Fibroblast of the conjunctiva (primary cell): ENCODE results near the gene PDXDC1.
"Not testable (repeated sequence)": the region's sequence is repeated elsewhere in the genome, so short reads cannot be mapped to it uniquely, and the experiment has no call there.

ENCODE experiments used
- DNase-seq: peaks from one replicate; pipeline ENCODE4 v3.0.0-alpha.2; 2010; ENCODE audit warnings: low read depth

The PDXDC1 gene

DNA sequence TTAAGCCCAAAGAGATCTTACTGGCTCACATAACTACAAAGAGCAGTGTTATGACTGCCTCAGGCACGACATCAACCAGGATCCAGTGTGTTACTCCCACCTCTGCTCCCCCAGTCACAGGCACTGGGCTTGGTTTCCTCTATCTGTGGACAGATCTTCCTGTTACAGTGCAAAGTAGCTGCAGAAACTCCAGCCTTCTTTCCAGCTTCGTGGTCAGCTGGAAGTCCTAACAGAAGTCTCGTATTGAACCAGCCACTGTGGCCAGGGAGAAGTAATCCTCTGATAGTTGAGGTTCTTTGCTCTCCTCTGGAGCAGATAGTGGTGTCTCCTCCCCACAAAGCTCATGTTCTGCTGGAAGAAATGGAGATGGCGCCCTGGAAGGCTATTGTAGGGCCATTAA is 41.5 kb downstream of the PDXDC1 start:
- not testable (repeated sequence) for DNase-seq

DNA sequence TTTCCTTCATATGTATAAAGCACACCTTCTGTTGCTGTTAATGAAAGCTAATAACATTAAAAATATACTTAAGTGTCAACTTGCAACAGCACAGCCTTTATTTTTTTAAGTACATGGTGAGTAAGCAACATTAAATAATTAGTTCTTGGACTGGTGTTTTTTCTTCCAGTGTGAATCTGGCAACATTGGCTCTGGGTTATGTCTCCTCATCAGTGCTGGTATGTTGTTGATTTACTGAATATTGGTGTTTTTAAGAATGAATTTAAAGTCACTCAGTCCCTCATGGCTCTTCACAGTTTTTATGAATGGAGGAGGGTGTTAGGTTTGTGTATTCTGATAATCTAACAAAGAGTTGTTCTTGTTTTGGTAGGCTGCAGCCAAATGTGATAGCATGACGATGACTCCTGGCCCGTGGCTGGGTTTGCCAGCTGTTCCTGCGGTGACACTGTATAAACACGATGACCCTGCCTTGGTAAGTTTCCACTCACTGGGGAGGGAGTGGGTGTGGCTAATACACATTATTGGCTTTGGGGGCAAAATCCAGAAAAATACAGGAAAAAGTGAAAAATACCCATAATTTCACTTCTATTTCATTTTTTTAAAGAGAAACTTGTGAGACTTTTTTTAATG is 42.2 kb downstream of the PDXDC1 start:
- not testable (repeated sequence) for DNase-seq

DNA sequence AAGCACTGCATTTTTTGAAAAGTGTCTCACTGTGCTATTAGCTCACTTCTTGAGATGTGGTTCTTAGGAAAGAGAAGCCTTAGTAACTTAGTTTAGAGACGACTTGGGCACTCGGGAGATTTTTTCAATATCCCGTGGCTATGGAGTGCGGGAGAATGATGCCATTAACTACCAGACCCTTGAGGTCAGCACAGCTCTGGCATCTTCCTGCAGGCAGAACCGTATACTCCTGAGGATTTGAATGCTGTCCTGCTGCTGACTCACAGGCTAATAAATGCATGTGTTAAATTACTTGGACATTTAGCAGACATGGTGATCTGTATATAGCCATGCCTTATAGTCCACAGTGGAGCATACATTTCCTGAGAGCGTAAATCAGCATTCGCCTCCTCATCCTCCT is 46.6 kb downstream of the PDXDC1 start:
- DNase-seq: not testable (repeated sequence)

DNA sequence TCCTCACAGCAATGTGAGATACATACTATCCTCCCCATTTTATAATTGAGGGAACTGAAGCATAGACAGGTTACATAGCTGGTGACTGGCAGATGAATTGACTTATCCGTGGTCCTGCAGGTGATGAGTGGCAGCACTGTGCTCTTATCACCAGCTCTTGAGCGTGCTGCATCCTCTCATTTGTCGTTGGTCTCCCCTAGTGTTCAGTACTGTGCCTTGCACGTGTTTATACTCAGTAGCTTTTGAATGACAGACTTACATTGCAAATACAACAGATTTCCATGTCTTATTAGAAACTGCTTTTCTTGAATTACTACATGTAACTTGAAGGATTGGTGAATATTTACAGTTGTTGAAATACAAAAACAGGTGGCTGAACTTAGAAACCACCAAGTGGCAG is 47.4 kb downstream of the PDXDC1 start:
- DNase-seq: not testable (repeated sequence)

DNA sequence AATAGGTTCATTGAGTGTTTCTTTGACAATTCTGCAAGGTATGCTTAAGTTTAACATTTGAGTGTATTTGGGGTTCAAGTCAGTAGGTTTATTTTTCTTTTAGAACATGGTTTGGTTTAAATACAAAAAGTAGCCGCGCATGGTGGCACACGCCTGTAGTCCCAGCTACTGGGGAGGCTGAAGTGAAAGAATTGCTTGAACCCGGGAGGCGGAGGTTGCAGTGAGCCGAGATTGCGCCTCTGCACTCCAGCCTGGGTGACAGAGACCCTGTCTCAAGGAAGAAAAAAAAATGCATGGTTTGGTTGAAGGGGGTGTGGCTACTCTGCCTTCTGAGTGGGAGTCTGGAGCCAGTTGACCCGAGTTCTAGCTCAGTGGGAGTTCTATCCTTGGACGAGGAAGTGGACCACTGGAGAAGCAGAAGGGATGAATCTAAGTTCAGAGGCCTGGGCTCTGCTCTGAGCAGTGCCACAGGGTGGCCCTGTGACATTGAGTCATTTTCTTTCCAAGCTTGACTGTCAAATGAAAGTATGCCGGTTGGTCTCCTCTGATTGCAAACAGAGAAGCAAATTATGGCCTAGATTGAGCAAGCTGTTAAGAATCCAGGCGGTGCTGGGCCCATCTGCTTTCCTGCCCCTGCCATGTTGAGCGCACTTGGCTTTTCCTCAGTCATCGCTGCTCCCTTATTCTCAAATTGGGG is 48.7 kb downstream of the PDXDC1 start:
- not testable (repeated sequence) for DNase-seq

DNA sequence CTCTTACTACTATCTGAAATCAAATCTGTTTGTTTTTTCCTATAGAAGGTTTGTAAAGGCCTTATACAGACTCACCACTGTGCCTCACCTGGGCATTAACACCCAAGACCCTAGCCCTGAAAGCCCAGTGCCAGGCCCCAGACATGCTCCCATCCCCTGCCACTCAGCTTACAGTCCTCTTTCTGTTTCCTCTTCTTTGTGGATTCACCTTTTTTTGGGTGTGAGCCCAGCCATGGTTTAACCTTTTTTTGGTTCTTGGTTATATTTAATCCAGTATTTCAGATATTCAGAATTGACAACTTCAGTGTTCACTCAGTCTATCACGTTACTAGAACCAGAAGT is 50.0 kb downstream of the PDXDC1 start:
- not testable (repeated sequence) for DNase-seq

DNA sequence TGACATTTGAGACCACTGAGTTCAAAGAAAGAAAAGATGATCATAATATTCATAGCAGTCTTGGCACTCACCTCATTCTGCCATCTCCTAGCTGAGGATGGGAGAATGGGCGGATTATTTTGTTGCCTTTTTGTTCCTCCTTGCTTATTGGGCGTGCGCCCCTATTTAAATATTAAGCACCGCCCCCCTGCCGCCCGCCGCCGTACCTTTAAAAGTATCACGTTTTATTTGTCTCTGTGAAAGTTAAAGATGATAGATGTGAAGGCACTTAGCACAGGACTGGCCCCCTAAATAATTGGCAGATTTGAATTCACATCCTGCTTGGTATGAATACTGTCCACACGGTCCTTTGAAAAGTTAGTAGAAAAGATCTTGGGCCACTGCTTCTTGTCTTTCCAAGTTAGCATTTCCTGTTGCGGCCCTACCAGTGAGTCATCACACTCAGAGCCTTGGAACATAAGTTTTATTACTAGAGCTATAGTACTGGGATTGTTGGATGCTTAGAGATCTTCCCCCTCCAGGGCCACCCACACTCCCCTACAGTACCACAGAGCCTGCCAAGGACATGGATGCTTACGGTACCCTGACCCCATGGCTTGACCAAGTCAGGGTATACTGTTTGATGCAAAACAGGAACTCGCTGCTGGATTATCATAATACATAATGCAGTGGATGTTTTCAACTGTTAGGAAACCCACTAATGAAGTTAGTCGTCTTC is 50.6 kb downstream of the PDXDC1 start:
- peak; percentile 20 for DNase-seq

DNA sequence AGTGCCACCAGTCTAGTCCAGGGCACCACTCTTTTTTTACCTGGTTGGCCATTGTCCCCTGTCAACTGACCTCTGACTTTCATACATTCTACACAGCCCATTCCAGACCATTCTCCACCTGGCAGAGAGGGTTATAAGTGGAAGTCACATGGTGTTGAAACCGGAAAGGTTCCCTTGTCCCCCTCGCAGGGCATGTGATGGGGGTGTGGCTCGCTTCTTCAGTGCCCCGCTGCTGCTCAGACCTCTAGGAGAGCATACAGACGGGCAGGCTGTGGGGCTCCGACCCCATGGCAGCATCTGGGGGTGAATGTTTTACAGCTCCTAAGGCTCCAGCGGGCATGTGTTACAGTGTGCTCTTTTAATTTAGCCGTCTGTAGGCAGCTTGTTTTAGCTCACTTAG is 52.2 kb downstream of the PDXDC1 start:
- not testable (repeated sequence) for DNase-seq

DNA sequence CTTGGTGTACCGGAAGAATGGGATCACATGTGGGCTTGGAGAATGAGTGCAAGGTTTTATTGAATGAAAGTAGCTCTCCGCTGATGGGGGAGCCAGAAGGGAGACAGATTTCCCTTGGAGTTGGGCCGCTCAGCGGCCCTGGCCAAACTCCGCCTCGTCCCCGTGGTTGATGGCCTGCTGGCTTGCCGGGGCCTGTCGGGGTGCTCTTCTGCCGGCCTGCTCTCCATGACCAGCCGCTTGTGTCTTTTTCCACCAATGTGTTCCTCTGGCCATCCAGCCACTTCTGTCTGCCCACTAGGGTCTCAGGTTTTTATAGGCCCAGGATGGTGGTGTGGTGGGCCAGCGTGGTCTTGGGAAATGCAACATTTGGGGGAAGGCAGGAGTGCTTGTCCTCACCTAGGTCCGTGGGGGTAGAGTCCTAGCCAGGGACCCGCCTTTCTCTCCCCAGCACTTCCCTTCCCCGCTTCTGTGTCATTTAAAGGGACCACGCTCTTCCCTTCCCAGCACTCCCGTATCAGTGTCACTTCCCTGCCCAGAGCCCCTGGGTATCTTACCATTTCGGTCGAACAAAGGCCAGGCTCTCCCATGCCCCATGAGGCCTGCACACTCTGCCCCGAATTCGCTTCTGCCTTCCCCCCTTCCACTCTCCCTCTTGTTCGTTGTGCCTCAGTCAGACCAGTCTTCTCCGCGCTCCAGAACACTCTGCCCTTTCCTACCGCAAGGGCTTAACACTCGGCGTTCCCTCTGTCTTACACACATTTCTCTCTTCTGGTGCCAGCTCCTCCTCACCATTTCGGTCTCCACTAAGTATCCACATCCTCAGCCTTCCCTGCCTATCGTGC is 52.9 kb downstream of the PDXDC1 start:
- DNase-seq: not testable (repeated sequence)

DNA sequence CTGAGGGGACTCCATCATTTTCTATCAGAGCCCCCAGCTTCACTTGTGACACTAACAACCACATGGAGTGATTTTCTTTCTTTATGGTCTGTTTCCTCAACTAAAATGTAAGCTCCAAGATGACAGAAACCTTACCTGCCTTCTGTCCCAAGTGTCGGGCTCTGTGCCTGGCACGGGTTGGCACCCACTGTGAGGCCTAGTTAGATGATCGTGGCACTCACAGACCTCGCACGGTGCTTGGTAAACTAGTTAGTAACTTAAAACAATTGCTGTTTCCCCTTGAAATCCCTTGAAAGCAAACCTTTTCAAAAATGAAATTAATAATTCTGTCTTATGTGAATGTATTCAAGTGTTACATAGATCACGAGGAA is 53.5 kb downstream of the PDXDC1 start:
- DNase-seq: not testable (repeated sequence)

DNA sequence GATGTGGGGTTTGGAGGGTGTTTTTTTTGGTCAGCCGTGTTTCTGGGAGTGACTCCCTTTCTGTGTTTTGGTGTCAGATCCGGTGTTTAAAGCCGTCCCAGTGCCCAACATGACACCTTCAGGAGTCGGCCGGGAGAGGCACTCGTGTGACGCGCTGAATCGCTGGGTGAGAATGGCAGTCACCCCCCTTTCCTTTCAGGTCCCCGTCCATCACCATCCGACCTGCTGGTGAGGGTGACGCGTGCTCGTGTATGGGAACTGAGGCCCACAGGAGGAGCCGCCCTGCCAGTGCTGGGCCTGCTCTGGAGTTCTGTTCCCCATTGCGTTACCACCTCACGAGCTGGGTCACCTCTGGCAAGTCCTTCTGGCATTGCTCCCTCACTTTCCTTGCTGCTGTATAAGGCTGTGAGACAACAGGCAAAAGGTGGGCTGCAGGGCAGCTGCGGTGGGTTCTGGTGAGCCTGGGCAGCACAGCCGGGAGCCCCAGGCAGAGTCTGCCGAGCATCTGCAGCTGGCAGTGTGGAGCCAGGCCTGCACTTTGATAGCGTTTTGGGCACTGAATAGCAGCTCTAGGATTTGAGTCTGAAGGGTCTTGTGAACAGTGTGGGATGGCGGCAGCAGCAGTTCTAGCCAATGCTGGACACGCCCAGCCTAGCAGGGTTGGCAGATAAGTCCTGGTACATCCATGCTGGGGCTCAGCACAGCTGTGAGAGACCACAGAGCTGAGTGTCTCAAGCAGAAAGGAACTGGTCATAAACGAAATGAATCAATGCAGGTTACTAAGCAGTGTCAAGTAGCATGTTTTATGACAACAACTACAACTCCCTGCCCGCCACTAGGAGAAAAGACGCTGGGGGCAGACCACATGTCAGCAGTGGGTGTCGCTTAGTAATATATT is 54.2 kb downstream of the PDXDC1 start:
- not testable (repeated sequence) for DNase-seq

DNA sequence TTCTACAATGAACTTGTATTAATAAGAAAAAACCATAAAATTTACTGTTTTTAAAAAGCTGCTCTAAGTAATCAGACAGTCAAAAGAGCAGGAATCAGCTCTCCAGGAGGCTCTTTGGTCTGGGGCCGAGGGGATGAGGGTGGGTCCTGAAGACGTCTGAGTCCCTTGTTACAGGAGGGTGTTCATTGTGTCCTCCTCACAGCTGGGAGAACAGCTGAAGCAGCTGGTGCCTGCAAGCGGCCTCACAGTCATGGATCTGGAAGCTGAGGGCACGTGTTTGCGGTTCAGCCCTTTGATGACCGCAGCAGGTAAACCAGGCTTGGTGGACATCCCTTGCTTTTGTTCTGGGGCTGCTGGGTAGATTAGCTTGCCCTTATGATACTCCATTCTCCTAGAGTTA is 54.9 kb downstream of the PDXDC1 start:
- not testable (repeated sequence) for DNase-seq

DNA sequence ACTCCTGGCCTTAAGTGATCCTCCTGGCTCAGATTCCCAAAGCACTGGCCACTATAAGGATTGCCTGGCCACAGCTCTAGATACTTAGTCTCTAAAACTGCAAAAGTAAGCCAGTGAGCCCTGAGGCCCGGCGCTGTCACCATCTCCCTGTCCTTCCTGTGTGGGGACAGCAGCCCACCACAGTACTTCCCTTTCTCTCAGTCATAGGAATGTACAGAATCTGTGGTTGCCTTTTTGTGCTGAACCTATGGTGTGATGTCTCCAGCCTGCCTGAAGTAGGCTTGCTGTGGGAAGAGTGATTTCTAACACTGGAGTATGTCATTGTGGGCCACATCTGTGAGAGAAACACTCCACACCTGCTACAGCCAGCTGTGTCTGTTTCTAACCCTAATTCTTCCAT is 56.4 kb downstream of the PDXDC1 start:
- DNase-seq: no peak

DNA sequence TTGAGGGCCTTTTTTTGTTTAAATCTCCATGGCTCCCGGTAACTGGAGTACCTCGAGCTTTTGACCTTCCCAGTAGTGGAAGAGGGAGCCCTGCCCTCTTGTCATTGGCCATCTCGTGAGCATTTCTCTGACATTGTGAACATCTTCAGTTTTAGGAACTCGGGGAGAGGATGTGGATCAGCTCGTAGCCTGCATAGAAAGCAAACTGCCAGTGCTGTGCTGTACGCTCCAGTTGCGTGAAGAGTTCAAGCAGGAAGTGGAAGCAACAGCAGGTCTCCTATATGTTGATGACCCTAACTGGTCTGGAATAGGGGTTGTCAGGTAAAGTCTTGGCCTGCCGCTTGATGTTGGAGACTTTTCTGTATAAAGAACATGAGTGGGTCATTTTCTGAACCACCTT is 56.8 kb downstream of the PDXDC1 start:
- no peak for DNase-seq

DNA sequence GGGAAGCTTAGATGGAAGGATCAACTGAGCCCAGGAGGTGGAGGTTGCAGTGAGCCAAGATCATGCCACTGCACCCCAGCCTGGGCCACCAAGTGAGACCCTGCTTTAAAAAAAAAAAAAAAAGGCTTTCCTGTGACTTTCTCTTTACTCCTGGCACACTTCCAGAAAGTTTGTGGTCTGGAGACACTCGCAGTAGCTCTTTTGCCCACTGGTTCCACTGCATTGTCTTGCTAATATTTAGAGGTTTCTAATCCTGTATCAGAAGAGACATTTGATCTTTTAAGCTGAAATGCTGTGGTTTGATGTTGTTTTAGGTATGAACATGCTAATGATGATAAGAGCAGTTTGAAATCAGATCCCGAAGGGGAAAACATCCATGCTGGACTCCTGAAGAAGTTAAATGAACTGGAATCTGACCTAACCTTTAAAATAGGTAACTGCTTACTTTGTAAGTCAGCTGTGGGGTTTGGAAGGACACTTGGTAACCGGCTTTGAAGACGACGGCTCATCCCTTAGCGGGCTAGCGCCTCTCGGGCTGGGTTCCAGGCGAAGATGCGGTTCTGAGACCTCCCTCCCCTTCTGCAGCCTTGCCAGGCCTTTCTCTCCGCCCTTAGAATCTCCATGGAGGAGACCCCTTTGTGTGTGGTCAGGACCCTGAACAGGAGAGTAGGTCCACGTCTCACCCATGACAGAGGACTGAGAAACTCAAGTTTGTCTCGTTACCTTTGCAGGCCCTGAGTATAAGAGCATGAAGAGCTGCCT is 57.9 kb downstream of the PDXDC1 start:
- DNase-seq: no peak

DNA sequence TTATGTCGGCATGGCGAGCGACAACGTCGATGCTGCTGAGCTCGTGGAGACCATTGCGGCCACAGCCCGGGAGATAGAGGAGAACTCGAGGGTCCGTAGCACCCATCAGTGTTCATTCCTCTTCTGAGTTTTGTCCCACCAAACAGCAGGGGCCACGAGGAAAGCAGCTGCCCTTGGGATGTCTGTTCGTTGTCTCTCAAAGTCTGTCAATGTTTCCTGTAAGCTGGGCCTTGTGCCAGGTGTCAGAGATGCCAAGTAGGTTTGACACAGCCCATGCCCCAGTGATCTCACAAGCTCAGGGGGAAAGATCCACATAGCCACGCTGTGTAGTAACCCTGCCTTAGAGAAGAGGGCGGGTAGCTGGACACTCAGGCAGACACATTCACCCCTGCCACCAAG is 58.5 kb downstream of the PDXDC1 start:
- no peak for DNase-seq

DNA sequence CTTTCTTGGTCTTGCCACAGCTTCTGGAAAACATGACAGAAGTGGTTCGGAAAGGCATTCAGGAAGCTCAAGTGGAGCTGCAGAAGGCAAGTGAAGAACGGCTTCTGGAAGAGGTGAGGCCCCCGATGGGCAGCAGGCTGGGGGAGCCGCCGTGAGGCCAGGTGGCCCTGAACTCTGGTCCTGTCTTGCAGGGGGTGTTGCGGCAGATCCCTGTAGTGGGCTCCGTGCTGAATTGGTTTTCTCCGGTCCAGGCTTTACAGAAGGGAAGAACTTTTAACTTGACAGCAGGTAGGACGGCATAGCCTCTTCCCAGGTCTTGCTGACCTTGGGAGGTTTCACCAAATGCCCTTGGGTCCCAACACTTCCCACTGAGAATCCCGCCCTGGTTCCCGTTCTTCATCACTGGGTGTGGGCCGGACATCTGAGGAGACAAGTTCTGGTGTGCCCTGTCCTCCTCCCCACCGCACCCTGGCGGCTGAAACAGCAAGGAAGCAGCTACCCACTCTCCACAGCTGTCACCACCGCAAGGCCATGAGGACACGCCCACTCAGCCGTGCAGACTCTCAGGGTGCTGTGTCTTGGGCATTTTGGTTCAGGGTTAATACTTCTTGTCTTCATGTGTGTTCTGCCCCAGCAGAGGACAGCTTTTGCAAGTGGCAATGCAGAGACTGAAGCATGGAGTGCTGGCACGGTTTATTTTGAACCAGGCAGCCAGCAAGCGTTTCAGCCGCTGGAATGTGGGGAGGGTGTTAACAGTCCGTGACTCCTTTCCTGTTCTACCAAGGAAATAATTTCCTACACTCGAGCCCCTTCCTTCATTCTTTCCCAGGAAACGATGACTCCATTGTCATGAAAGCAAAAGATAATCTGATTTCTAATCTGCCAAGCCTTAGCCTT is 59.7 kb downstream of the PDXDC1 start:
- no peak for DNase-seq

DNA sequence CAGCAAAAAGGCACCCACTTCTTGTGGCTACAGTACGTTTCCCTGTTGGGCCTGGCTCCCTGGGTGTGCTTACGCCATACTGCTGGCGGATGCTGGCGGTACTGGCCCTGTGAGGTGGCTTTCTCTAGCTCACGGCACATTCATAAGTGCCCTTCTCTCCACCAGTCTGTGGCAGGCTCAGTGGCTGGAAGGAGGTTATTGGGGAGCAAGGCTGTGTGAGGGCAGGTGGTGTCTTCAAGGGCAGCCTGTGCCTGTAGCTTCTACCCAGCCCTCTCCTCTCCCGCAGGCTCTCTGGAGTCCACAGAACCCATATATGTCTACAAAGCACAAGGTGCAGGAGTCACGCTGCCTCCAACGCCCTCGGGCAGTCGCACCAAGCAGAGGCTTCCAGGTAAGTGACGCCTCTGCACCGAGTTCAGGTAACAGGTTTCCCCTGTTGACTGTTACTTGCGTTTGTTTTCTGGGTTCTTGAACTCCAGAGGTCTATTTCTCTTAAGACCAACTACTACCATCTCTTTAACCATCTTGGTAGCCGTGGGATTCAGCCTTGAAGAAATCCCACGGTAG is 60.4 kb downstream of the PDXDC1 start:
- no peak for DNase-seq

DNA sequence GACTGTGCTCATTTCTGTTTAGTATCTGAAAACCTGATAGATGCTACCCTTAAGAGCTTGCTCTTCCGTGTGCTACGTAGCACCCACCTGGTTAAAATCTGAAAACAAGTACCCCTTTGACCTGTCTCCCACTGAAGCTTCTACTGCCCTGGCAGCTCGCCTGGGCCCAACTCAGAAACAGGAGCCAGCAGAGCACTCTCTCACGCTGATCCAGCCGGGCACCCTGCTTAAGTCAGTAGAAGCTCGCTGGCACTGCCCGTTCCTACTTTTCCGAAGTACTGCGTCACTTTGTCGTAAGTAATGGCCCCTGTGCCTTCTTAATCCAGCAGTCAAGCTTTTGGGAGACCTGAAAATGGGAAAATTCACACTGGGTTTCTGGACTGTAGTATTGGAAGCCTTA is 62.2 kb downstream of the PDXDC1 start:
- no peak for DNase-seq
